HG03196 (cell line): ENCODE data around the gene DENND2A.
"Not testable (repeated sequence)": the region's sequence is repeated elsewhere in the genome, so short reads cannot be mapped to it uniquely, and the experiment has no call there.

Experiments used
- ATAC-seq: cut with Tn5 transposase; IDR thresholded peaks from one replicate; pipeline ENCODE4 v1.9.1; 2021; ENCODE audit not compliant: unreplicated experiment

DENND2A gene

GRCh38 chr7:140552240-140552679 lies 88.4 kb downstream of the DENND2A start:
- no peak for ATAC-seq

DNA sequence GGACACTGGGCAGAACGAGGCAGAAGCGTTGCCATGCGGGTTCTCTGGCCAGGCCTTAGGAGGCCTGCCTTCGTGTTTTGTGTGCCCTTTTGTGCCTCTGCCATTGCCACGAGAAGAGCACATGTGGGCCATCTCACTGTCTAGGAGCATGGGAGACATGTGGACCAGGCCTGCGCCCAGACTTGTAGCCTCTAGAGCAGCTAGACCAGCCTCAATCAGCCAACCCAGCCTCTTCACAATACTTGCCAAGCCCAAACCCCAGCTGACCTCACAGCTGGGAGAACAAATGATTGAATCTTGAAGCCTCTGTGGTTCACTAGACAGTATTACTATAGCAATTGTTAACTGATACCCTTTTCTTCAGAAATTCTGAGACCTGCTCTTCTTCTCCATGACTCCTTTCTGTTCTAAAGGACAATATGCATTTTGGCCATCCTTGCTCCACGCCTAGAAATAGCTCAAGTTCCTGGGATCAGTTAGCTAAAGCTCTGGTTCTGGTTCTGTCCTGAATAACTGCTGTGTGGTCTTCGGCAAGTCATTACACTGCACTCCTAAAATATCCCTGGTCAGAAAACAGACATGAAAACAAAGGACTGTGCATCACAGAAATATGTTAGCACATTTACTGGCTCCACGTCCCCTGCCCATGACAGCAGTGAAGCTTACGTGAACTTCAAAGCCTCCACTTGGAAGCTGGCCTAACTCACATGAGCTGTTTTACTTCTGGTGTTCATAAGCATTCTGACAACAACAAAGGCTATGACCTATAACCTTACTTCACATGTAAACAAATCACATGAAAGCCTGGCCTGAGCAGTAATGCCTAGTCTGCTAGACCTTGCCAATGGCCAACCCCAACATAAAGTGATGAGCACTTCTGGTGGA lies 89.0 kb downstream of the DENND2A start:
- no peak for ATAC-seq

DNA sequence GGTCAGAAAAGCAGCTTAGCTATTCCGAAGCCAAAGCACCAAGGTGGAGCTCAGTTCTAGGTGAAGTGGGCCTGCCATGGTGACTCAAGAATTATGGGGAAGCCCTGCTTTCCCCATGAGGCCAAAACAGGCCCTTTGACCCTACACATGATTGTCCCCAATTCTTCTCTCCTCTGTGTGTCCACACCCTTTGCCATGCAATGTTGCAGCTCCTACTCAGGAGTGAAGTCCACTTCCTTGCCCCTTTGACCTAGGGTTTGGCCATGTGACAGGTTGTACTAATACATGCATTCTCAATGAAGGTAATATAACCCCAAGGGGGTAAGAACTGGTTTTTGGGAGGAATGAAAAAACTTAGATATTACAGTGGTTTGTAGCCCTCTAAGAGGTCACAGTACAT lies 93.7 kb downstream of the DENND2A start:
- no peak for ATAC-seq

DNA sequence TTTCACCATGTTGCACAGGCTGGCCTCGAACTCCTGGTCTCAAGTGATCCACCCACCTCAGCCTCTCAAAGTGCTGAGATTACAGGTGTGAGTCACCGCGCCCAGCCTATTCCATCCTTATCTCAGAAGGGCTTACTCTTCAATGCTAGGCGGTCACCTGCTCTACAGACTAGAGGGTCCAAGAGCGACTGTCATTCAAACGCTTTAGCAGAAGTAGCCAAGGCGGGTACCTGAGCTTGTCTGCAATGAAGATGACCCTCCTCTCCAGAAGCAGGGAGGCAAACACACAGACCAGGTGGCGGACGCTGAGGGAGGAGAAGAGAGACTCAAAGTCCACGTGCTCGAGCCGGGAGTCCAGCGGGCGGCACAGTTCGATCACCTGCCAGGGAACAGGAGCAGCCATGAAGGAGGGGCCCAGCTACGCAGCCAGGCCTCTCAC lies 96.2 kb downstream of the DENND2A start:
- no peak for ATAC-seq

GRCh38 chr7:140542228-140542603 lies 98.4 kb downstream of the DENND2A start:
- no peak for ATAC-seq

DNA sequence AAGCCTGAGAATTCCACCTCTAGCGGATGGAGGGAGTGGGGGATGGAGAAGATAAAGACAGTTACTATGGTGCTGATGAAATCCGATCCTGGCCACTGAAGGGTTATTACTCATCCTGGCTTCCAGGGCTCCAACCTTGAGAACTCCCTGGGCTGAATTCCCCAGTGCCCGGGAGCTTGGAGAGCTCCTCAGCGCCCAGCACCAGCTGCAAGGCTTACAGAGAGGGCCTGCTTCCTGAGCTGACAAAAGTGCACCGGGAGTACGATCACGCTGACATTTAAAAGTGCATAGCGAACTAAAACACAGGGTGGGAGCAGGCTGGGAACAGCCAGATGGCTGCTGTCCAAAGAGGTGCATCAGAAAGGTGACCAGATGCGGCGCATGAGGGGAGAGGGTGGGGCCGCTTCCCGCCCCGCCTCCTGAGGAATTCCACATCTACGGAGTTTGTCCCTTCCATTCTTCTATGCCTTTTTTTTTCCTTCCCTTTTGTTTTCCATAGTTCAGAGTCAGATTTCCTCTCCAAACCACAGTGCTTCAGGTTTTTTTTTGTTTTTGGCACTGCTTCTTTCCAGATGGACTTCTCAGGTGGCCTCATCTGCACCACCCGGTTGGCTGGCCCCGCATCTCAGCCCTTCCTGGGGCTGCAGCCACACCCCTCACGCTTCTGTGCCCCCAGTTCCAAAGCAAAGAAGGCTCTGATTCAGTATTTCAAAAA lies 98.9 kb downstream of the DENND2A start:
- no peak for ATAC-seq

DNA sequence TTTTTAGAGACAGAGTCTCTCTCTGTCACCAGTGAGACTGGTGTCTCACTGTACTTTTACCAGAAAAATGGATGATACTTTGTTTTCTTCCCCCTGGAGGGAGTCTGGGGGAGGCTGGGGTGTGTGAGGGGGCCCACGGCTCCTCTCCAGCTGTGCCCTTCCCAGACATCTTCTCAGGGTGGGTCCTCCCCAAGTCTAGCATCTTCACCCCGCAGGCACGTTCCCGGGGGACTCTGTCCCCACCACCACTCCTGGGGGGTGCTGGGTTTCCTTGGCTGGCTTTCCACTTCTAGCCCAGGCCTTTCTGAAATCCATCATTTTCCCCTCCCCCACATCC lies 99.5 kb downstream of the DENND2A start:
- ATAC-seq: no peak

DNA sequence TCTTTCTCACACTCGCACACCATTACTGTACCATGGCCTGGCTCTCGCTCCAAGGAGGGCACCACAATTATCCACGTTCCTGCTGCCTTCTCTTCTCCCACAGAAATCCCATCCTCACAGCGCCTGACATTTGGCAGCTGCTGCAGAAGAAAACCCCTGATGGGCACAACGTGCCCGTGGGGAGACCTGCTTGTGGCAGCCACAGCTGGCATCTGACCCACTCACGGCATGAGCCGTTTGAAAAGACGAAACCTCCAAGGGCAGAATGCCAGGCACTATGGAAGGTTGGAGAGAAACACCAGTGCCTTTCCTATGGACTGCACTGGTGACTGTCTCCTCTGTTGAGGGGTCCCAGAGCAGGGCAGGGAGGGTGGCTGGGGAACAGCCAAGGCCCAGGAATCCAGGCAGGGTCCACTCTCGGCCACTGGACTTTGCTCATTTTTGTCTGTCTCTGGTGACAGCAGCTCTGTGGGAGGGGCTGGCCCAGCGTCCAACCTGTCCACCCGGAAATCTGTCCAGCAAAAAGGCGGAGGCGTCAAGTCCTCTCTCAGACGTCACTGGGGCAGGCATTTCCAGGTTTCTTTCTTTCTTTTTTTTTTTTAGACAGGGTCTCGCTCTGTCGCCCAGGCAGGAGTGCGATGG lies 100.4 kb downstream of the DENND2A start:
- no peak for ATAC-seq

GRCh38 chr7:140539461-140539860 lies 101.2 kb downstream of the DENND2A start:
- no peak for ATAC-seq

GRCh38 chr7:140537750-140538482 lies 102.7 kb downstream of the DENND2A start:
- ATAC-seq: no peak

GRCh38 chr7:140534743-140535142 lies 105.9 kb downstream of the DENND2A start:
- no peak for ATAC-seq

DNA sequence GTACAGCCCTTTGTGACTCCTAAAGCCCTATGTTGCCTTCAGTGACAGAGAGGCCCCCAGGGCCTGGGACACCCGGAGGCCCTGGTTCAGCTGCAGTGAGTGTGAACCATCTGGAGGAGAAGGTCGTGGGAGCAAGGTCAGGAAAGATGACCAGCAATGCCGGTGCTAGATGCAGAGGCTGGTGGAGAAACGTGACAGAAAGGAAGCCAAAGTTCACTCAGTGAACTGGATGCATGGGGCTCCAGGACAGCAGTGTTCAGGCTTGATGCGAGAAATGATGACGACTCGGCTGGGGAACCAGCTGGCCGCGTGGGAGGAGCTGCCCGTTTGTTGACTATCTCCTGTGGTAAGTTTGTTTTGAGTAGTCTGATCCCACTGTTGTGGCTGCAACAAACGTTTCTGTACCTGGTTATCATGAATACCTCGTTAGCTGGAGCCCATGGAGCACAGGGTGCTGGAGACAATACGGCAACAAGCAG lies 107.2 kb downstream of the DENND2A start:
- no peak for ATAC-seq

- not testable (repeated sequence) for ATAC-seq
Measured at GRCh38 chr7:140529428-140529827, 111.2 kb downstream of the DENND2A start.

DNA sequence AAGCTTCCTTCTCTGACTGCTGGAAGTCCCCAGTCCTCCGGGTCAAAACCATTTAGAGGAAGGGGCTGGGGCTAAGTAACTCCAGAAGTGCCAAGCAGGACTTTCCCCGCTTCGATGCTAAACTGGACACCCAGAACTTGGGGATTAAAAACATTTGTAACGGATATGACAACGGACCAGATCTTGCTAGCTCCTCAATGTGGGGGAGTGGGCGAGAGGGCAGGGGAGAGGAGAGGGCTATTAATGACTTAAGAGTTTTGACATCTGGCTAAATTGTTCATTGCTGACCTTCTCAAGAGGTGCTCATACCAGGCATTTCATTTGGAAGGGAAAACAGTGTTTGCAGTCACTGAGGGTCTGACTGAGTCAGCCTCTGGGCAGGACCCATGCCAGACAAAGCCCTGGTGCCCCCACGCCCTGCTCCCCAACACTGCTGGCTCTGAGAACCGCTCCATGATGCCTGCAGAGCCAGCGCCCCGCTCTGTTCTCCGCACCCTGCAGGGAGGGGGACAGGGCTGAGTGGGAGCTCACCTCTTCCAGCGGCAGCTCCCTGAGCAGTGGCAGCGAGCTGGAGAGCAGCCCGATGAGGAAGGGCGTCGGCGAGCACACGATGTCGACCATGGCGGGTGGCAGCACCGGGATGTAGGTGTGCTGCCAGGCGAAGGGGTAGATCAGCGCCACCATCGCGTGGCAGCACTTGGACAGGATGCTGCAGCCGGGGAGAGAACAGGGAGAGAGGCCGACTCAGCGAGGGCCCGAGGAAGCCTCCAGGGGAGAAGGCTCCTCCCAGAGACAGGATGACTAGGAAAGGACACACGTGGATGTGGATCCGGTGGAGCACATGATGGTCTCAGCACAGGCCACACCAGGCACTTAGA lies 113.6 kb downstream of the DENND2A start:
- no peak for ATAC-seq

GRCh38 chr7:140526214-140526613 lies 114.4 kb downstream of the DENND2A start:
- ATAC-seq: no peak

- no peak for ATAC-seq
Measured at GRCh38 chr7:140525743-140526142, 114.9 kb downstream of the DENND2A start.

DNA sequence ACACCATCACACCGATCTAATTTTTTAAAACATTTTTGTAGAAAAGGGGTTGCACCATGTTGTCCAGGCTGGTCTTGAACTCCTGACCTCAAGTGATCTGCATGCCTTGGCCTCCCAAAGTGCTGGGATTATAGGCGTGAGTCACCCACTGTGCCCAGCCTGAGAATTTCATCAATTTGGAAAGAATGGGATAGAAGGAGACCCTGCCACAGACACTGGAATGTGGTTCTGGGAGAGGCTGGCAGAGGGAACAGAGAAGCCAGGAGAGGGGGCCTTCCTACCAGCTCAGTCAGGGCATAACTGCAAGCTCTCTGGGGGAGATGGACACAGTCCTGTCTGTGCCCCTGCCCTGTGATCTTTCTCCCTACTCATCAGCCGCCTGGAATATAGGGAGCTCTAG lies 119.2 kb downstream of the DENND2A start:
- no peak for ATAC-seq

GRCh38 chr7:140519007-140519399 lies 121.6 kb downstream of the DENND2A start:
- no peak for ATAC-seq

DNA sequence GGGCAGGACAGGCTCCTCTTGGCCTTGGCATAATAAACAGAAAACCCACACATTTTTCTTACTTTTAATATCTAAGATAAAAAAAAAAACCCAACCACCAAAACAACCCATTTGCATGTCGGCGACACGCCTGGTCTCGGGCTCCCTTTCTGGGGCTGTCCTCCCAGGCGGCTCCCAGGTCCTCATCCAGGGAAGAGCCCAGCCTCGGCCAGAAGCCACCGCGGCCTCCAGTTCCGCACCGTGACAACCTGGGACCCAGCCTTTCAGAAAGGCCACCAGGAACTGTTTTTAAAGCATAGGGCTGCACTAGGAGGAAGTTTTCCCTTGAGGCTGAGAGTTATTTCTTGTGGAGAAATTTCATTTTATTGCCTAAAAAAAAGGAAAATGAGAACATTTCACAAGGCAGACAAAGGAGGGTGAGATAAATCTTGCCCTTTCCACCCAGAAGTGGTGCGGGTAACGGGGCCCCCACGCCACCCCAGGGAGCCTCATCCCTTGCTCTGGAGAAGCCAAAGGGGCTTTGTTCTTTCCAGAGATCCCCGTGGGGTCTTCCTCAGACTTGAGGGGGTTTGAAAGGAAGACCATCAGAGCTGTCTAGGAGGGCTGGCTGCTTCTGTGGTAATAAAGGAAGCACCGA lies 122.1 kb downstream of the DENND2A start:
- ATAC-seq: no peak
